ENCODE results near the gene NKX3-2.

NKX3-2 gene

DNA sequence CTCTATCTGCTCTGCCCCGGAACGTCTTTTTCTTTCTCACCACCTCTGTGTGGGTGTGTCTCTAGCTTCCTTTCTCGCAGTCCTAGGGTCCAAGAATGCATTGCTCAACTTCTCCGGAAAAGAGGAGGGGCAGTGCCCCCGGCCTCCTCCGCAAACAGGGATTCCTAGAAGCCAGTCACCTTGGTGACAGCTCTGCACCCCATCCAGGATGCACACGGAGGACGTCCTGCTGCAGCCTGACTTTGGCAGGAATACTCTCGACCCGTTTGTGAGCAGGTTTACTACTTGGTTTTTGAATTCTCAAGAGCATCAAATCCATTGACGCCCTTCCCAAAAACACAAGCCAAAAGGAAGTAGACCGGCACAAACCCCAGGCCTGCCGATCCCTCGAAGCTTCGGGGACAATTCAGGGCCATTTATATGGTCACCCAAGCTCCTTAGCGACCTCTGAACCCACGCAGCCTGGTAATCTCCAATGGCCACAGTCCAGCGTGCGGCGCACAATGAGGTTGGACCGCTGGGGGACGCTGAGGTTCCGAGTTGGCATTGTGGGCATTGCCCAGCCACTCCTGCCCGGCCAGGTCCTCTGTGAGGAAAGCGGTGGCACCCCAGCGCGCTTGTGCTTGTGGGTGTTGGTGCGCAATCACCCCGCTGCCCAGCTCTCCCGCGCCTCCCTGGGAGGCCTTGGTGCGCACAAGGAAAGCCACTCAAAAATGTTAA lies 9.8 kb downstream of the NKX3-2 start:
- H3K4me3 ChIP-seq: no peak overlapping the region
- H3K27ac ChIP-seq: no peak overlapping the region

GRCh38 chr4:13533670-13534343 lies 10.5 kb downstream of the NKX3-2 start:
- Histone ChIP-seq H3K27ac (no peak overlapping the region), H3K4me3 (no peak overlapping the region)

- no peak overlapping the region for H3K27ac ChIP-seq
- H3K4me3 ChIP-seq: no peak overlapping the region
These were observed 12.7 kb downstream of the NKX3-2 start for GRCh38 chr4:13531625-13531998.

DNA sequence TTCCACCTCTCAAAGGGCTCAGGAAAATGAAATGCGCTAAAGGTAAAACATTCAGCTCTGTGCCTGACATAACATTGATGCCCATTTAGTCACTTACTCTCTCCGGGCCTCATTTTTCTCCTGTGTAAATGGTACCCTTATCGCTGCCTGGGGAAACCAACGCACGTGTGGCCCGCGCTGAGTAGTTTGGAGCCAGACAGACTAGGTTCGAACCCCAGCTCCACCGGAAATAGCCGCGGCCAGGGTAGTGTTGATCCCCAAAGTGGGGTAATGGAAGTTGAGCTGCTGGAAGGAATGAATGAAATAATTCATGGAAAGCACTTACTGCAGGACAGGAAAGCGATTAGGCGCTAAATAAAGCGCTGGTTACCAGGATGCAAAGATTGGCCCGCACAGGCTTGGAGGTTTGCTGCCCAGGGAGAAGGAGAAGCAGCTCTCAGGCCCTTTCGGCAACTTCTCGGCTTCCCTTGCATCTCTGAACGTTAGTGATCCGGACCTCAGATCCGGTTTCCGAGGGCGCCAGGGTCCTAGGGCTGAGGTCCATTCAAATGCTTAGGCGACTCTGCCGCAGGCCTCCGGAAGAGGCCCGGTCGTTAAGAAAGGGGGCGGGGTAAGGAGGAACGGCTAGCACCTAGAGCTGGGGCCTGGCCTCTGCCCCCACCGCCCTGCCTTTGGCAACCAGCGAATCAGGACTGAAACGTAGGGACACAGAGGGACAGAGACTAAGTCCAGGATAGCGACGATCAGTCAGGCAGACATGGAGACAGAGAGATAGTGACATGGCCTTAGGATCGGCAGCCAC lies 13.3 kb downstream of the NKX3-2 start:
- no peak overlapping the region for H3K27ac ChIP-seq

DNA sequence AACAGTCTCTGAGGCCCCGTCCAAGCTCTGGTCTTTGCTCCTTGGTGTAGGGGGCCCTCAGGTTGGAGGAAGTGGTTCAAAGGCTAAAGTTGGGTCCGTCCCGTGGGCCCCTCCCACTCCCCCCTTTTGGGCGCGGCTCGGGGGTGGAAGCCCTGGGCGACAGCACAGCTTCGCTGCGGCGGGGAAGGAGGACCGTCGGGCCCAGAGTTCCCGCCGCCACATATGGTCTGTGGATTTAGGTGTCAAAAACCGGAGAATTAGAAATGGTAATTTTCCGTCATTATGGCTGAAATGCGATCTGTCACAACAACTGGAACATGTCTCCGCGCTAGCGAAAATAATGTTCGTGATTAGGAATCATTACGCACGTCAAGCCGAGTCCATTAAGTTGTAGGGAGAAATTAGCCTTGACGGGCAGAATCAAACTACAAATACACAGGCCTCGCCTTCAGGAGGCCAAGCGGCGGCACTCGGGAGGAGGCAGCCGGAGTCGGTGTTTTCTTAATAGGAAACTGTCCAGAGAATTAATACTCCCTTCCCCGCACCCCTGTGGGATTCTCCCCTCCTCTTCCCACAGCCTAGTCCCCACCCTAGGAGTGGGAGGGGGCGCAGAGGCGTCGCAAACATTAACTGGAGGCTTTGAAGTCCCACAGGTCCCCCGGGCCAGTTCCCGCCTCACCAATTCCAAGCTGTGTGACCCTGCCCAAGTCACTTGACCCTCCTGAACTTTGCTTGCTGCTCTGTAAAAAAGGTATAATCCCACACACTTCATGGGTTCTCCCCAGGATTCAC lies 15.0 kb downstream of the NKX3-2 start:
- Histone ChIP-seq H3K4me3 (no peak overlapping the region), H3K27ac (no peak overlapping the region)

More for the DNA sequence above, 13.3 kb downstream of the NKX3-2 start:
- H3K4me3 ChIP-seq: no peak overlapping the region

GRCh38 chr4:13528821-13529127 lies 15.5 kb downstream of the NKX3-2 start:
- Histone ChIP-seq H3K4me3 (no peak overlapping the region), H3K27ac (no peak overlapping the region)

DNA sequence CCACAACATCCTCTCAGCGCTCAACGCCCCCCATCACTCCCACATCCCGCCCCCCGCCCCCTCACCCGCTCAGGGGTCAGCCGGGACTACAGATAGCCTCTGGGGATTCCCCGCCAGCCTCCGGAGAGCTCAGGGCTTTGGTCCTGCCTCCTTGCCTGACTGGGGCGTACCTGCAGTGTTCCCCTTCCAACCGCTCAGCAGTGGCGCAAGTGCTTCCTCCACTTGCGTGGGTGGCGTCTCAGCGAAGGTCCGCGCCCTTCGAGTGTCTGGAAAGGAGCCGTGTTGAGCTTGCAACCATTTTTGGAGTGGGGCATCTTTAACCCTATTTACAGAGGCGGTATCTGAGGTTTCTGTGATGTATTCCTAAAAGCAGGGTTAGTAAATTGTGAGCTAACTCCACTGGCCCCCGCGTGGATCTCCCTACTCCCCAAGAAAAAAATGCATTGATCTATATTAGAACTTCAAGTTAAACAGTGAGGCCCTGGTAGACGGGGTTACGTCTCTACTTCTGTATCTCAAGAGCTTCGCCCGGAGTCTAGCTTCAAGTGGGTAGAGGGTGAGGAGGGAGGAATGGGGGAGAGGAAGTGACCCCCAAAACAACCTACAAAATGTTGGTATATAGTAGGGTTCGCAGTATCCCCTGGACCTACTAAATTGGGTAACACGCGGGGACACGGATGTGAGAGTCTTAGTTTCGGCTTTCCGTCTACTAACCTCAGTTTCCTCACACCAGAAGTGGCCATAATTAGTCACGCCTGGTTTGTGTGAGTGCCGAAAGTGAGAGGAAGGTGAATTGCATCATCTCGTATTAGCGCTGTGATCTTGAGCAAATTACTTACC lies 16.1 kb downstream of the NKX3-2 start:
- Histone ChIP-seq H3K27ac (no peak overlapping the region), H3K4me3 (no peak overlapping the region)

DNA sequence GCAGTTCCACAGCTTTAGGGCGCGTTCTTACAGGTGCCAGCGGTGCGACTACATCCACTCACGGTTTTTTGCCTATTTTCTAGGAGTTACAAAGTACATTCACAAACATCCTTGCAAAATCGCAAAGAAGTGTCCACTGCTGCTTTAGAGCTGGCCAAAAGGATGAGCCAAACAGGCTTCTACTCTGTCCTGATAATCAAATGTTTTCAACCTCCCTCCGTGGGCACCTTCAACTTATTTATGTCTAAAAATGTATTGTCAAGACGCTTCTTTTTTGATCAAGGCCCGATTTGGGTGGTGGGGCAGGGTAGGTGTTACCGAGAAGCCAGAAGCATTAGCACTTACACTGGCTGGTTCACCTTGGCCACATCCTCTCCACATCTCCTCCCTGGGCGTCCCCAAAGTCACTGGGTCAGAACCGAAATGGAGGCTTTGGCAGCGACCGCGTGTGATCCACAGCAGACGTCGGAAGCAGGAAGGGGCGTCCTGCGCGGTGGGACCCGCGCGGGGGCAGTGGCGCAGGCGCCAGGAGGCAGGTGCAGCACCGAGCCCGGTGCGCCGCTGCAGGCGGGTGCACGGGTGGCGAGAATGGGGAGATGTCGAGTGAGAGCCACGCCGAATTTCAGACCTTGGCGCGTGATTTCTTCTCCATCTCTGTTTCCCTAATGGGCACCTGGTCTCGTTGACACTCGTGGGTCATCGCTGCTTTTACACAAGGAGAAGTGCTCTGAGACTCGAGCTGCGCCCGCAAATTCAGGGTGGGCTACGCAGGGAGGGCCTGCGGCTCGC lies 16.9 kb downstream of the NKX3-2 start:
- Histone ChIP-seq H3K4me3 (no peak overlapping the region), H3K27ac (no peak overlapping the region)

- Histone ChIP-seq H3K27ac (no peak overlapping the region), H3K4me3 (no peak overlapping the region)
These were observed 17.6 kb downstream of the NKX3-2 start for GRCh38 chr4:13526658-13527057.

DNA sequence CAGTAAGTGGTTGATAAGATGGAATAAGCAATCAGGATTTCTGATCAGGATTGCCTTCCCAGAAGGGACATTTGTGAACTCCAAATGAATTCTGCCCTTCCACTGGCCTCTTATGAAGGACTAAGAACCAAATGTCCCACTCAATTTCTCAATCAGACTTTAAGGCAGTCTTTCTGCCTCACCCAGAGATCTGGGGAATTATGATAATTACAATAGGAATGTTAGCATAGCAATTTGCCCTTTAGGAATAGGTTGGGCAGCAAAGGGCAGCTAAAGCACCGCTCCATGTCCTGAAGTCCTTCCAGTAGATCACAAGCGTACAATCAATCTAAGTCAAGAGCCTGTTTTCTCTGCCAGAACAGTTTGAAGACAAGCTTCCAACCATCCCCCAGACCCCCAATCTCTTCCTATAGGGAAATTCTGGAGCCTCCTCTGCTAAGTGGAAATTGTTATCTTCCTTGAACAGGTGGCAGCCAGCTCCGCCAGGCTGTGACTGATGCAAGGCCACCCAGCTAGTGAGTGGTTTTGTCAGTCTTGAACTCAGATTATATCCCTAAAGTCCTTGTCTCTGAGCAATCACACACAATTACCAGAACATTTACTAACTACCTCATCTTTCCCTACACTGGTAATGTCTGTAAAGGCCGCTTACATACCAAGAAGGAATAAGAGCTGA lies 18.6 kb downstream of the NKX3-2 start:
- no peak overlapping the region for H3K4me3 ChIP-seq
- no peak overlapping the region for H3K27ac ChIP-seq

DNA sequence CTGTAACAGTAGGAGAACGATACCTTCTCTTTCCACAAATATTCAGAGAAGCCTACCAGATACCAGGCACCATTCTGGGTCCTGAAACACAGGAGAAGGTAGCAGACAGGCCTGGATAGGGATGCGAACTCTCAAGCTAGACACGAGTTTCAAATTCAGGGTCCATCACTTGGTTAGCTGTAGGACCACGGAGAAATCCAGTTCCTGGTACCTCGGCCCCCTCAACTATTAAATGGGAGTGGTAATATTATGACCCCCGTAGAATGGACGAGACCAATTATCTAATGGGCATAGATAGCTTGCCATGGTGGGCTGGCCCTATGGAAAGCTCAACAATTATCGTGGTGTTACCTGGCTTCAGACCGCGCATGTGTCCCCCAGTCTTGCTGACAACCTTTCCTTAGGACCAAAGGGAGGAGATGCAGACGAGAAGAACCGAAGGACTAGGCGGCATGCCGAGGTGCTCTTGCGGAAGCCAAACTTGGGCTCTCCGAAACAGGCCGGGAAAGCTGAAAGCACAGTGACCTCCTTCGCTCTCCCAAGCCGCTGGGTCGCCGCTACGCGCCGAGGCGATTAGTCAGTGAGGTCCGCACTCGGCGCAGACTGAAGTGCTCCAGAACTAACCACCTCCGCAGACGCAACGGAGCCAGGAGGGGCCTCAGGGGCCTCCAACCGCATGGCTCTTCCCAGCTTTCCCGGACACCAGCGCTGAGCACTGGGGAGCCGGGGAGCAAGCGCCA lies 19.6 kb downstream of the NKX3-2 start:
- Histone ChIP-seq H3K4me3 (no peak overlapping the region), H3K27ac (no peak overlapping the region)

GRCh38 chr4:13523591-13524503 lies 20.5 kb downstream of the NKX3-2 start:
- Histone ChIP-seq H3K27ac (no peak overlapping the region), H3K4me3 (no peak overlapping the region)

- H3K4me3 ChIP-seq: no peak overlapping the region
- no peak overlapping the region for H3K27ac ChIP-seq
These were observed 21.2 kb downstream of the NKX3-2 start for GRCh38 chr4:13523105-13523477.

DNA sequence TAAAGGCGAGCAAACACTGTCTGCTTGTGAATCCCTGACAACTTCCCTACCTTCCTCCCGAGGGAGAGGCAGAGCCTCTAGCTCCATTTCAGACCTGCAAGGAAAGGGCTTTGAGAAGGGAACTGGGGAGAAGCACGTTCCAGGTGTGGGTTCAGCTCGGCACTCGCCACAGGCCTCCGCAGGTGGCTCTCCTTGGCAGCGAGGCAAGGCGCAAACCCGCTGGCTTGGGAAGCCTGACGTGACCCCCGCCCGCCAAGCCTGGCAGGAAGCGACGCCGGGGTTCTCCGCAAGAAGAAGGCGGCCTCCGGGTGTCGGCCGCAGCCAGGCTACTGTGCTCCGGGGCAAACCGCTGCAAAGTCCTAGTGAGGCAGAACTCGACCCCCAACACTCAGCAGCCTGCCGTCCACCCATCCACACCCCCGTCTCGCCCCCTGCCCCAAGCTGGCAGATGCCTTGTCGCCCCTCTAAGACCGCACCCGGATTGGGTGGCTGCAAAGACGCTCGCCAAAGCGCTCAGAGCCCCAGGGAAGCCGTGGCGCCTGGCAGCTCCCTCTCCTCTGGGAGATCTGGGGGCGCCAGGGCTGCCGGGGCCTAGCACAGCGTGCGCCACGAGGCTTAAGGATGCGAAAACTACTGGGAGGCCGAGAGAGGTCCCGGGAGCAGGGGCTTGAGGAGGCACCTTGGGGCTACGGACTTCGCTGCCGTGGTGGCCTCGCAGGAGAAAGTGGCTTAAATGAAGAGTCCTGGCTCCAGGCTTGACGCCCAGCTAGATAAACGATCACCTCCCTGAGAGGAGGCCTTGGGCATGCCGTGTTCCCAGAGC lies 21.8 kb downstream of the NKX3-2 start:
- no peak overlapping the region for H3K27ac ChIP-seq
- no peak overlapping the region for H3K4me3 ChIP-seq

- no peak overlapping the region for H3K27ac ChIP-seq
- H3K4me3 ChIP-seq: no peak overlapping the region
These were observed 23.3 kb downstream of the NKX3-2 start for GRCh38 chr4:13521047-13521446.

Measured in skin epidermis (tissue), 12 donors.